RCC 7860 (cell line): ENCODE data around the gene MXI1.
"Not testable (repeated sequence)": the region's sequence is repeated elsewhere in the genome, so short reads cannot be mapped to it uniquely, and the experiment has no call there.

Experiments used
- DNase-seq: peaks from one replicate; pipeline ENCODE4 v3.0.0-alpha.2; 2015; ENCODE audit warnings: low spot score
- FAIRE-seq: peaks from 2 replicates; lab custom pipeline; 2012; peaks lifted over from hg19 to GRCh38; lab: Jason Lieb, UNC

Gene MXI1

DNA sequence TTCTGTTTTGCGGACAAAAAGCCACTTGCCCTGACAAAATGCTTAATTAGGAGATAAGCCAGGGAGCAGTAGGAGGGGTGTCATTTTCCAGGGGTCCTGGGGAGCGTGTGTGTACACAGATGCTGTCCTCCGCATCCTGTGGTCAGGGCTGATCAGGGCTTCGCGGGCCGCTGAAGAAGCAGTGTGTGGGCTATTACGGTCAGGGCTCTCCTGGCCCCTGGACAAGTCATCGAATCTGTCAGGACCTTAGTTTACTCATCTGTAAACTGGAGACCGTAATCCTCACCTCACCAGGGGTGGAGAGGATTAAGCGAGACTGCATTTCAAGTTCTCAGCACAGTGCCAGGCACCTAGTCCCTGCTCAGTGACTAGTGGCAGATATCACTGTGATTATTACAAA, 26.0 kb upstream of the MXI1 start:
- FAIRE-seq: no peak
- DNase-seq: no peak

DNA sequence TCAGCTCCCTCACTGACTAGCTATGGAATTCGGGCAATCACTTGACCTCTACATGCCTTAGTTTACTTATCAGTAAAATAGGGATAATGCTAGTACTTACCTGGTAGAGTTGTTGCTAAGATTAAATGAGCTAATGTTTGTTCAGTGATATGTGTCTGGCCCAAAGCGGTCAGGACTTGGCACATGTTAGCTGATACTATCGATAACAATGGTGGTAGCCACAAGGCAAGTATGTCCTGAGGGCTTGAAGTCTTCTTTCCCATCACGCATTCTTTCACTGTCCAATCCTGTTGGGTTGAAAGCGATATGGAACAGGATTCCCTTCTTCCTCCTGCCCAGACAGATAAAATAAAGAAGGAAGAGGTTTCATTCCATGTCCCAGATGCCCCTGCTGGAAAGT, 25.5 kb upstream of the MXI1 start:
- FAIRE-seq (no peak), DNase-seq (no peak)

DNA sequence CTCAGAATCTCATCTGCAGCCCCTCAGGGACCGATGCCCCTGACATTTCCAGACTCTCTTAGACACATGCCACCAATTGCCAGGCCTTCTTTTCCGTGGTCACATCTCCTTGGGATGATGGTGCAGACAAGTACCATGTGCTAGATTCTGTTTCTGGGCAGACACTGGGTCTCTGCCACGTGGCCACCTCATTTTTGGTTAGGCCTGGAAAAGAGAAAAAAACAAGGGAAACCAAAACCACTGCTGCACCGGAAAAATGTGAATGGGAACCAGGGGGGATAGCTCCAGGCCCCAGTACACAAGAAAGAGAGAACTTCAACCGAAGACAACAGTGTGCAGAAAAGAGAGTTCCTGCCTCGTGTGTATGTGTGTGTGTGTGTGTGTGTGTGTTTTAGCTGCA, 23.0 kb upstream of the MXI1 start:
- DNase-seq (no peak), FAIRE-seq (no peak)

DNA sequence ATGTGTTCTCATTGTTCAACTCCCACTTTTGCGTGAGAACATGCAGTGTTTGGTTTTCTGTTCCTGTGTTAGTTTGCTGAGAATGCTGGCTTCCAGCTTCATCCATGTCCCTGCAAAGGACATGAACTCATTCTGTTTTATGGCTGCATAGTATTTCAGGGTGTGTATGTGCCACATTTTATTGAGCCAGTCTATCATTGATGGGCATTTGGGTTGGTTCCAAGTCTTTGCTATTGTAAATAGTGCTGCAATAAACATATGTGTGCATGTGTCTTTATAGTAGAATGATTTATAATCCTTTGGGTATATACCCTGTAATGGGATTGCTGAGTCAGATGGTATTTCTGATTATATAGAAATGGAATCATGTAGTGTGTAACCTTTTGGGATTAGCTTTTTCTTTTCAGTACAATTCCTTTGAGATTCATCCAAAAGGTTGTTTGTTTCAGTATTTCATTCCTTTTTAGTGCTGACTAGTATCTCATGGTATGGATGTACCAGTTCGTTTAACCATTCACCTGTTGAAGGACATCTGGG, 21.7 kb upstream of the MXI1 start:
- FAIRE-seq: not testable (repeated sequence)

DNA sequence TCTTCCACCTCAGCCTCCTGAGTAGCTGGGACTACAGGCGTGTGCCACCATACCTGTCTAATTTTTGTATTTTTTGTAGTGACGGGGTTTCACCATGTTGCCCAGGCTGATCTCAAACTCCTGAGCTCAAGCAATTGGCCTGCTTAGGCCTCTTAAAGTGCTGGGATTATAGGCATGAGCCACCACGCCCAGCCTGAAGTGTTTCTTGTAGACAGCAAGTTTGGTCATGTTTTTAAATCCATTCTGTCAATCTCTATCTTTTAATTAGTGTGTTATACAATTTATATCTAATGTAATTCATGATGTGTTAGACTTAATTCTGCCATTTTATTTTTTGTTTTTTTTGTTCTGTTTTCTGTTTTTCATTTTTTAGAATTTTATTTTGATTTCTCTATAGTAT, 17.2 kb upstream of the MXI1 start:
- FAIRE-seq (no peak), DNase-seq (no peak)

More for the DNA sequence above, 21.7 kb upstream of the MXI1 start:
- DNase-seq: not testable (repeated sequence)

- FAIRE-seq: no peak
- DNase-seq: no peak
Measured at GRCh38 chr10:110192552-110192951, 14.9 kb upstream of the MXI1 start.

- DNase-seq (no peak), FAIRE-seq (no peak)
Measured at GRCh38 chr10:110200503-110200902, 6.9 kb upstream of the MXI1 start.

- not testable (repeated sequence) for FAIRE-seq, DNase-seq
Measured at GRCh38 chr10:110201046-110201445, 6.4 kb upstream of the MXI1 start.

- FAIRE-seq (no peak), DNase-seq (no peak)
Measured at GRCh38 chr10:110203500-110204455, 3.6 kb upstream of the MXI1 start.

- FAIRE-seq: no peak
- no peak for DNase-seq
Measured at GRCh38 chr10:110205051-110205675, 2.2 kb upstream of the MXI1 start.

DNA sequence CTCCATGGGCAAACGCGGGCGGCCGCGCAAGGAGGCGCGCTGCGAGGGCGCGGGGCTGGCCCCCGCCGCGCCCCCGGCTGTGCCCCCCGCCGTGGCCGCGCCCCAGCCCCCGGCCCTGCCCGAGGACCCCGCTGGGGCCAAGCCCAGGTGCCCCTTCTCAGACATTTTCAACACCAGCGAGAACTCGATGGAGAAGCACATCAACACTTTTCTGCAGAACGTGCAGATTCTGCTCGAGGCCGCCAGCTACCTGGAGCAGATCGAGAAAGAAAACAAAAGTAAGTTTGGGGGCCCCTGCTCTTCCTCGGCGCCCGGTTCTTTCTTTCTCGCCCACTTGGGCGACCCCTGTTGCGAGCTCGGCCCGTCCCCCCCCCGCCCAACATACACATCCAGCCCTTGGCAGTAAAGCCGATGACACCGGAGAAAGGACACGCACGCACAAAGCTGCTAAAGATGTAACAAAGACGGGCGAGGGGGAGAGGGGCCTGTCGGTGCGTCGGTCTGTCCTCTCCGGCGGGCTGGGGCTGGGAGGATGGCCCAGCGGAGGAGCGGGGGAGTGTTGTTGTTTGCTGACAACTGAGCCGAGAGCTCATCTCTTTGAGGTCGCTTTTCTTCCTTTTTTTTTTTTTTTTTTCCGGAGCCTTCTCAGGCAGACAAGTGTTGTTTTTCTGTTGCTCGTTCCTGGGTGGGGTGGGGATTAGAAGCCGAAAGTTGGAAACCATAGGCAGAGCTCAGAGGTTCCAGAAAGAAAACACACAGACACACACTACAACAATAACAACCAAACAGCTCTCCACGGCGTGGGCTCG, 604 bp downstream of the MXI1 start:
- no peak for DNase-seq
- FAIRE-seq: no peak

DNA sequence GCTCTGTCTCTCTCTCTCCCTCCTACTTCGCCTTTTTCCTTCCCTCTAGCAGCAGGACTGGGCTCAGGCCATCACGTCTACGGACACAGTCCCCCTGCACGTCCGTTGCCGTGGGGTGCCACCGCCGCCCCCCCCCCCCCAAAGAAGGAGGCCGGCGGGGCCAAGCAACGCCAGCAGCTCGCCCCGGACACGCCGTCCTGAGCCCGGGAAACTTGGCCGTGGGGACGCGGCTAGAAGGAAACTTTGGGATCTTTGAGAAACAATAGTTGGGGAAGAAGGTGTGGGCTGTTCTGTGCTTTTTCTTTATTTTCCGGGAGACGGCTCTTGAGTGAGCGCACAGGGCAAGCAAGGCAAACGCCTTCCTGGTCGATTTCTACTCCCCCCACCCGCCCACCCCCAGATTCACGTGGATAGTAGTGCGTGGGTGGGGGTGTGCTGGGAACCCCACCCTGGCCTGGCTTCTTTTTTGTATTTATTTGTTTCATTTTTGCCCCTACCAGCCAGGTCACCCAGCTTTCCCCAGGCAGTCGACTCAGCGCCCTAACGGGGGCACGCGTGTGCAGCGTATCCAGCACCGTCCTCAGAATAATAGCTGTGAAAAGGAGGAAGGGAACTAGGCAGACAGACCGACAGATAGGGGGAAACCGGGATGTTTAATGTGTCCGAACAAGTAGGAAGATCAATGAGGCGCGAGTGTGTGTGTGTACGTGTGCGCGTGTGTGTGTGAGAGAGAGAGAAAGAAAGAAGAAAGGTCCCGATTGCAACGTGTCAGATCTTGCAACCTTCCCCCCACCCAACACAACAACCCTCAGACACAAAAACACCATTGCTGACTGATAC, 1.4 kb downstream of the MXI1 start:
- FAIRE-seq: no peak

GRCh38 chr10:110209454-110209925, 2.1 kb downstream of the MXI1 start:
- FAIRE-seq: no peak
- peak; percentile 25 for DNase-seq

More for the DNA sequence above, 1.4 kb downstream of the MXI1 start:
- DNase-seq: no peak

DNA sequence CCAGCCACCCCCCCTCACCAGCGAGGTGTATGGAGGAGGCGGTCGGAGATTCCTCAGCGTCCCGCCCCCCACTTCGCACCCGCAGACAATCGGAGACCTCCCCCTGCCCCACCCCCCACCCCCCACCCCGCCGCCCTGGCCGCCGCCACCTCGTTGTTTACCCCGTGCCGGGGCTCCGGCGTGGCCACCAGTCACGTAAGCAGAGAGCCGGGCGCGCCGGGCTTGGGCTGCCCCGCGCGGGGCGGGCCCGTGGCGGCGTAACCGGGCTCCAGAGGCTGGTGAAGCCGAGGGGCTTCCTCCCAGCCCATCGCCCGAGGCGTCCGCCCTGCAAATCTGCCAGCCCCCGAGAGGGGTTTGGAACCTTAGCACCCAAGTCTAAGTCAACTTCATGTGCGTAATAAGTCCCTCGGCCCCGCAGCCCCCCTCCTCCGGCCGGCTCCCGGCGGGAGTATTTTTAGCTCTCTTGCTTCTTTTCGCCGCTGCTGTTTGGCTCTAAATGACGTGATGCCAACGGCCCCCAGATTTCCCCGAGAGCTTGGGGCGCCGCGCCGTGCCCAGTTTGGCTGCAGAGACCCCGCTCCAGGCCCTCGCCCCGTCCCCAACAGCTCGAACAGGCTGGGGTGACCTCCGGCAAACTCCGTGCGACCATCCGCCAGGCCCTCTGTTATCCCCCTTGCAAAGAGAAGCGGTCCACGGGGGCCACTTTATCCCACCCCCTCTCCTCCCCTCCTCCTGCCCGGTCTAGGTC, 2.7 kb downstream of the MXI1 start:
- FAIRE-seq: no peak

DNA sequence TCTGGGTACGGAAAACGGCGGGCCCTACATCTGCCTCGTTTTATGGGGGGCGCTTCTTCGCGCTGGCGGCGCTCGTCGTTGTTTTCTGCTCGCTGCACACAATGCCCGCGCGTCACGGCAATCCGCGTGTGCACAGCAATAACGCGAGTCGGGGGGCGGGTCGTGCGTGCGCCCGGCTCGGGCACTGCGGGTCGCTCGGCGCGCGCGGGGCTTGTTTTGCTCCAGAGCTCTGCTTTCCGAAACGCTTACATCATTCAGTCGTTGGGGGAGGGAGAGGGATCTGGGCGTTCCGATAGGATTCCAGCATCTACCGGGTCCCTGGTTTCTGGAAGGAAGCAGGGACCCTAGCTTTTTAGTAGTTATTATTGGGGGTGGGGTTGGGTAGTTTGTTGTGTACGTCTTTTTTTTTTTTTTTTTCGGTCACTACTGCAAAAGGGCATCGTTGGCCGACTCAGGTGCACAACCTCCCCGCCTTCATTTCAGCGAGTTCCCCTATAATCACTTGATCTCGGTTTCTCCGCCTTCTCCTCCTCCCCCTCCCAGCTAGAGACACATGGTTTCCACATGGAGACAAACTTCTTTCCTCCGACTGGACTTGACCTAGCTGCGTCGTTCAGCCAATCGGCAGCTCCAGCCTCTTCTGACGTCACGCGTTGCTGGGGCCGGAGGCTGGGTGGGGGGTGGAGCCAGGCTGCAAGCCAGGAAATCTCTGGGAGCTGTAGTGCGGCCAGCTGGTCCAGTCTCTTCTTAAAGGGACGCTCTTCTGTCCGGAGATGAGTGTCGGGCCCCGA, 3.5 kb downstream of the MXI1 start:
- DNase-seq (peak; percentile 94), FAIRE-seq (peak; percentile 90)

More for the DNA sequence above, 2.7 kb downstream of the MXI1 start:
- no peak for DNase-seq

GRCh38 chr10:110211465-110211843, 4.0 kb downstream of the MXI1 start:
- FAIRE-seq (no peak), DNase-seq (no peak)

DNA sequence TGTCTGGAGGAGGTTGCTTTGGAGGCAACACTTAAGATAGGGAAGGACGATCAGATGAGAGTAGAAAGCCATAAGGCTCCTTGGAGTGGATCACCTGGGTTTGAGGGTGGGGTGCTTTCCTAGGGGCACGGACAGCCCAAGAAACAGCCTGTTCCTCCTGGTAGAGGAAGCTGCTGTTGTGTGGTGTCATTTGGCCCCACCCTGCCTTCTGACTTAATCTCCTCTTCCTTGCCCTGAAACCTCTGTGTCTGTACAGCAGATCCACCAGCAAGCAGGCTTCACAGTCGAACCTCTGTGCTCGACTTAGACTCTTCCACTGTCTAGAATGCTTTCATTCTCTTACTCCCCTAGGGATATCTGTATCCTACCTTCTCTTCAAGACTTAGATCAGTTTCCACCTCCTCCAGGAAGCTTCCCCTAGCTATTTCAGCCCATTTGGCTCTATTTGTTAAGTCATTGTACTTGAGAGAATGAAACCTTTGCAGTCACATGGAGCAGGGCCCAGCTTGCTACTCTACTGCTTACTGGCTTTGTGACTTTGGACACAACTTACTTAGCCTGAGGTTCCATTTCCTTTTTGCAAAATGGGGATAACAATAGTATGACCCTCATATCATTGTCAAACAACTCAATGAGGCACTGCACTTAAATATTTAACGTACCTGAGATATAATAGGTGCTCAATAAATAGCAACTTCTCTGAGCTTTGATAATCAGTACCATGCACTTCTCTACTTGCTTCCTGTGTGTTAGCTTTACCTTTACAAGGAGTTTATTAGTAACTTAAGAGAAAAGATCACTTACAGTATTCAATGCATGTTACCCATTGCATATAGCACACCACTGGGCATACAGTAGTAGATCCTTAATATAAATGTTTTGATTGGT, 5.0 kb downstream of the MXI1 start:
- DNase-seq: no peak
- no peak for FAIRE-seq
